Adrenal gland (tissue), 12 donors: ENCODE results near the gene GOLGA6A. TPM values are rescaled to one million over a fixed set of nuclear protein-coding genes. Genes with fewer than 3 reads are reported as not detected.
A peak's percentile ranks its signal among the peaks of the same experiment; 100 is the strongest.

Source experiments
- DNase-seq, 7 donors: peaks; one replicate each; pipeline ENCODE4 v3.0.0-alpha.2; 2019 to 2020
- H3K27ac ChIP-seq, 5 donors: fragments of 200-600 bp; sonication (generic) in 4 of 5; 1 replicate in 3 of 5; 2 replicates in 2 of 5; pipeline versions ENCODE4 v1.5.1 to v1.8.0; 2016 to 2020; ENCODE audit warnings: mild to moderate bottlenecking in 1 of 5
- H3K27me3 ChIP-seq: fragments of 200-600 bp; 2 replicates; pipeline ENCODE4 v1.8.0; 2021
- H3K36me3 ChIP-seq, 2 donors: fragments of 200-600 bp; replicated peaks in 1 of 2; 1 replicate in 1 of 2; 2 replicates in 1 of 2; pipeline versions ENCODE4 v1.5.1 to v1.8.0; 2018 to 2022
- H3K4me1 ChIP-seq, 2 donors: fragments of 200-600 bp; replicated peaks in 1 of 2; 1 replicate in 1 of 2; 2 replicates in 1 of 2; pipeline versions ENCODE4 v1.5.1 to v1.8.0; 2018 to 2021
- H3K4me3 ChIP-seq, 4 donors: fragments of 200-600 bp; sonication (generic) in 3 of 4; one replicate each; pipeline ENCODE4 v1.5.1; 2016 to 2018
- H3K9me3 ChIP-seq, 3 donors: fragments of 200-600 bp; sonication (generic) in 1 of 3; replicated peaks in 1 of 3; 1 replicate in 2 of 3; 2 replicates in 1 of 3; pipeline versions ENCODE4 v1.5.1 to v1.8.0; 2016 to 2021
- CTCF ChIP-seq, 6 experiments: fragments of 450-650 bp in 4 of 6; fragments of 200-600 bp in 2 of 6; sonication (generic) in 1 of 6; IDR thresholded peaks; 1 replicate in 5 of 6; 2 replicates in 1 of 6; pipeline versions ENCODE4 v1.5.1 to v1.8.0; 2016 to 2021; ENCODE audit warnings: antibody characterized with exemption in 6 of 6, mild to moderate bottlenecking in 2 of 6, moderate library complexity in 1 of 6
- POLR2A ChIP-seq, 2 donors: fragments of 450-650 bp; IDR thresholded peaks; one replicate each; pipeline ENCODE4 v1.6.1; 2017; ENCODE audit warnings: antibody characterized with exemption in 2 of 2, mild to moderate bottlenecking in 2 of 2, moderate library complexity in 1 of 2
- WGBS, 4 donors: extraction: QIAGEN DNeasy Blood & Tissue Kit in 2 of 4; methylation state at CpG; one replicate each; pipeline versions ENCODE4 v1.1.5 to v1.1.7; 2013 to 2017; 5-methylcytosine and 5-hydroxymethylcytosine counted together
- intact Hi-C, 2 donors: fragments of 100-400 bp; cut with DNase I; formaldehyde crosslinking; loops; one replicate each; pipeline versions ENCODE4 v1.14.1 to v1.15.0; 2022 to 2023
- polyA plus RNA-seq, 3 donors: library from polyadenylated mRNA; stranded (reverse); fragments of 200-250 nt in 2 of 3; fragments of 350-450 nt in 1 of 3; fragmentation: Illumina TruSeq in 1 of 3; extraction: RNeasy Lipid Tissue Mini Kit (QIAGEN cat#74804) in 1 of 3; gene quantifications; one replicate each; pipeline ENCODE4 v1.2.3, GENCODE V29; 2013 to 2014
- total RNA-seq, 9 donors: library from RNA; depleted of rRNA in 4 of 9; stranded (reverse); fragments of >200 nt in 4 of 9; fragments of 120-200 nt in 1 of 9; fragmentation: NEBNext Ultra II Directional in 1 of 9; extraction: Animal tissue kit (Norgen Biotek cat#: 25700) in 1 of 9; gene quantifications; one replicate each; pipeline versions ENCODE4 v1.1.0 to v1.2.4, GENCODE V29; 2013 to 2023
- donor health status: healthy with polysubstance abuse.
- donor health status: Bipolar disorder and iron deficiency.
- donor health status: DM: yes; HTN: yes; CAD: no.
- donor health status: DM: no; HTN: no; CAD: no.
- donor health status: DM: no; HTN: no; CAD: no.
- donor health status: DM: yes; HTN: yes; CAD: no.

Gene GOLGA6A
- total and polyA plus RNA-seq, 12 donors, result 0.03 to 0.44 TPM; not detected in 10

- peak overlapping the region in 1 of 4 donors; percentile 45 for H3K4me3 ChIP-seq
- no peak for DNase-seq
- no peaks in the 10 kb centered on the region for H3K36me3 ChIP-seq
- H3K9me3 ChIP-seq, result no peaks in the 10 kb centered on the region
- intact Hi-C loops, result loop anchor here (5.0 kb wide), 2 partner anchors 179 to 194 kb away; no protein-coding TSS in a partner anchor
- no peak for TF ChIP-seq CTCF (IDR thresholded peaks at IDR 0.05)
- no peak for TF ChIP-seq POLR2A (IDR thresholded peaks at IDR 0.05)
- no peak overlapping the region for H3K27ac ChIP-seq
- H3K4me1 ChIP-seq, result peaks cover 0 to 11% of the 10 kb centered on the region in 2 donors
- peaks cover 58% of the 10 kb centered on the region for H3K27me3 ChIP-seq
- WGBS, 4 donors, result 14 to 24% (median 16%) methylated on average over 29 to 53 of the region's 53 CpGs
Observed at GRCh38 chr15:74127954-74128784, 45.8 kb upstream of the GOLGA6A start.

- TF ChIP-seq POLR2A (IDR thresholded peaks at IDR 0.05), result no peak
- TF ChIP-seq CTCF (IDR thresholded peaks at IDR 0.05), result peak; percentile 89 to 99 (median 98)
- peaks cover 0 to 11% of the 10 kb centered on the region in 2 donors for H3K4me1 ChIP-seq
- 12 to 21% (median 15%) methylated on average over 27 to 44 of the region's 44 CpGs for WGBS, 4 donors
- H3K27me3 ChIP-seq, result peaks cover 50% of the 10 kb centered on the region
- H3K4me3 ChIP-seq, result peak overlapping the region in 1 of 4 donors; percentile 45
- H3K27ac ChIP-seq, result no peak overlapping the region
- H3K36me3 ChIP-seq, result no peaks in the 10 kb centered on the region
- no peaks in the 10 kb centered on the region for H3K9me3 ChIP-seq
- intact Hi-C loops, result loop anchor here (5.0 kb wide), 2 partner anchors 180 to 195 kb away; no protein-coding TSS in a partner anchor
- peak; percentile 82 to 94 (median 92) for DNase-seq
Observed at GRCh38 chr15:74127255-74127953, 45.1 kb upstream of the GOLGA6A start.

- H3K4me1 ChIP-seq, result peaks cover 0 to 11% of the 10 kb centered on the region in 2 donors
- intact Hi-C loops, result loop anchor here (5.0 kb wide), 3 partner anchors 72 to 198 kb away; no protein-coding TSS in a partner anchor
- 59 to 70% (median 67%) methylated on average over 7 of the region's 7 CpGs for WGBS, 4 donors
- H3K27ac ChIP-seq, result no peak overlapping the region
- peaks cover 32% of the 10 kb centered on the region for H3K27me3 ChIP-seq
- TF ChIP-seq CTCF (IDR thresholded peaks at IDR 0.05) (no peak), POLR2A (IDR thresholded peaks at IDR 0.05) (no peak)
- no peaks in the 10 kb centered on the region for H3K36me3 ChIP-seq
- no peak for DNase-seq
- no peak overlapping the region for H3K4me3 ChIP-seq
- H3K9me3 ChIP-seq, result no peaks in the 10 kb centered on the region
Observed at GRCh38 chr15:74124759-74125158, 42.4 kb upstream of the GOLGA6A start.

GRCh38 chr15:74124196-74124595 is 41.8 kb upstream of the GOLGA6A start:
- TF ChIP-seq CTCF (IDR thresholded peaks at IDR 0.05) (no peak), POLR2A (IDR thresholded peaks at IDR 0.05) (no peak)
- H3K27me3 ChIP-seq, result peaks cover 27% of the 10 kb centered on the region
- no peak overlapping the region for H3K4me3 ChIP-seq
- peaks cover 0 to 11% of the 10 kb centered on the region in 2 donors for H3K4me1 ChIP-seq
- DNase-seq, result no peak
- intact Hi-C loops, result loop anchor here in 1 of 2 donors (5.0 kb wide), 1 partner anchor 72 kb away; no protein-coding TSS in a partner anchor
- H3K27ac ChIP-seq, result no peak overlapping the region
- H3K9me3 ChIP-seq, result no peaks in the 10 kb centered on the region
- H3K36me3 ChIP-seq, result no peaks in the 10 kb centered on the region
- WGBS, 4 donors, result 61 to 86% (median 83%) methylated on average over 3 of the region's 3 CpGs
